Testis (tissue), 2 donors: Measurements from ENCODE around the gene NRIP1.

Source experiments
- CTCF ChIP-seq, 3 experiments: fragments of 450-650 bp in 2 of 3; fragments of 200-600 bp in 1 of 3; sonication (generic) in 1 of 3; IDR thresholded peaks; one replicate each; pipeline ENCODE4 v1.5.1; 2016 to 2019; ENCODE audit warnings: antibody characterized with exemption in 3 of 3, mild to moderate bottlenecking in 2 of 3, moderate library complexity in 1 of 3
- POLR2A ChIP-seq: fragments of 450-650 bp; IDR thresholded peaks from one replicate; pipeline ENCODE4 v1.6.1; 2017; ENCODE audit warnings: antibody characterized with exemption, mild to moderate bottlenecking, moderate library complexity

- TF ChIP-seq CTCF (IDR thresholded peaks at IDR 0.05) (no peak), POLR2A (no peak)
Measured at GRCh38 chr21:15098181-15098580, 33.4 kb upstream of the NRIP1 start.
